K562 (cell line): ENCODE measurements around the gene P3H1. TPM values are rescaled to one million over a fixed set of nuclear protein-coding genes. Genes with fewer than 3 reads are reported as not detected.

Source experiments
- ATAC-seq: fragments of 200-7000 bp; cut with Tn5 transposase; 3 replicates; pipeline ENCODE4 v1.9.1; 2020; ENCODE audit warnings: moderate library complexity
- BruUV-seq: library from RNA; stranded (reverse); fragments of 400-500 nt; replicated peaks from 2 replicates; lab custom pipeline; 2021; lab: Mats Ljungman, UMichigan
- CTCF ChIA-PET: fragments of 300-600 bp; formaldehyde crosslinking; extraction: SDS; loops from one replicate; lab custom pipeline; 2021; ENCODE audit warnings: low intra/inter-chr PET ratio; lab: Yijun Ruan, JAX
- POLR2A ChIA-PET: fragments of 300-600, 350-650 bp; sonication (Branson Sonifier 250); formaldehyde crosslinking; extraction: SDS; loops from one replicate; lab custom pipeline; 2021; ENCODE audit warnings: antibody characterized with exemption, inconsistent platforms; lab: Yijun Ruan, JAX
- DNase-seq, 4 experiments: peaks; one replicate each; pipeline versions ENCODE4 v3.0.0 to v3.0.0-alpha.2; 2011 to 2018; ENCODE audit warnings: low spot score in 3 of 4, mixed read lengths in 3 of 4; ENCODE audit errors: extremely low read depth in 1 of 4
- FAIRE-seq: peaks from 2 replicates; lab custom pipeline; 2011; peaks lifted over from hg19 to GRCh38; lab: Jason Lieb, UNC
- H2AFZ ChIP-seq: 2 replicates; pipeline ENCODE4 v1.6.0; 2011; ENCODE audit warnings: low read depth, low read length, control low read depth, inconsistent platforms
- H3K27ac ChIP-seq: fragments of 200-600 bp; 3 replicates; pipeline ENCODE4 v1.8.0; 2011; ENCODE audit warnings: low read depth, mild to moderate bottlenecking, control low read depth, inconsistent platforms, low read length, moderate library complexity, mixed read lengths; ENCODE audit errors: extremely low read depth
- H3K27me3 ChIP-seq, 2 experiments: fragments of 300-600 bp in 1 of 2; 2 replicates in 1 of 2; 3 replicates in 1 of 2; pipeline versions ENCODE4 v1.6.0 to v1.8.0; 2011; ENCODE audit warnings: inconsistent platforms in 2 of 2, low read length in 2 of 2, mild to moderate bottlenecking in 1 of 2, mixed read lengths in 1 of 2, moderate library complexity in 1 of 2; ENCODE audit not compliant: control insufficient read depth in 2 of 2, insufficient read depth in 2 of 2
- H3K36me3 ChIP-seq: fragments of 300-600 bp; 3 replicates; pipeline ENCODE4 v1.8.0; 2011; ENCODE audit warnings: mild to moderate bottlenecking, low read length, inconsistent platforms; ENCODE audit not compliant: control insufficient read depth, insufficient read depth
- H3K4me1 ChIP-seq, 2 experiments: fragments of 200-600 bp in 1 of 2; replicated peaks in 1 of 2; 2 replicates in 1 of 2; 3 replicates in 1 of 2; pipeline versions ENCODE4 v1.5.1 to v1.8.0; 2011; ENCODE audit warnings: inconsistent platforms in 2 of 2, low read length in 2 of 2, mild to moderate bottlenecking in 1 of 2, mixed read lengths in 1 of 2, moderate library complexity in 1 of 2; ENCODE audit not compliant: control insufficient read depth in 2 of 2, insufficient read depth in 2 of 2
- H3K4me2 ChIP-seq: 2 replicates; pipeline ENCODE4 v1.6.1; 2011; ENCODE audit warnings: low read length, control low read depth, inconsistent platforms, mixed read lengths; ENCODE audit not compliant: insufficient read depth
- H3K4me3 ChIP-seq: fragments of 200-600 bp; sonication (generic), shearing (Covaris generic); 2 replicates; pipeline ENCODE4 v1.5.1; 2016; ENCODE audit warnings: control low read depth, inconsistent platforms
- H3K79me2 ChIP-seq: fragments of 200-600 bp; 3 replicates; pipeline ENCODE4 v1.8.0; 2011; ENCODE audit warnings: low read length, inconsistent platforms; ENCODE audit not compliant: control insufficient read depth, insufficient read depth
- H3K9ac ChIP-seq, 2 experiments: 2 replicates each; pipeline versions ENCODE4 v1.6.0 to v1.6.1; 2011; ENCODE audit warnings: low read depth in 2 of 2, low read length in 2 of 2, control low read depth in 1 of 2, inconsistent platforms in 1 of 2, mild to moderate bottlenecking in 1 of 2, mixed read lengths in 1 of 2; ENCODE audit not compliant: insufficient read depth in 1 of 2
- H3K9me1 ChIP-seq: one replicate; pipeline ENCODE4 v1.6.0; 2011; ENCODE audit warnings: inconsistent platforms, mild to moderate bottlenecking, low read length, moderate library complexity; ENCODE audit not compliant: control insufficient read depth, insufficient read depth
- H3K9me3 ChIP-seq: replicated peaks from 2 replicates; pipeline ENCODE4 v1.5.1; 2011; ENCODE audit warnings: low read depth, low read length, inconsistent platforms; ENCODE audit not compliant: control insufficient read depth, insufficient read depth
- H4K20me1 ChIP-seq: replicated peaks from 2 replicates; pipeline ENCODE4 v1.6.1; 2011; ENCODE audit warnings: low read length, inconsistent platforms, mixed read lengths; ENCODE audit not compliant: control insufficient read depth, insufficient read depth
- GABPB1 ChIP-seq: sonication (generic); formaldehyde crosslinking; IDR thresholded peaks from 2 replicates; pipeline ENCODE4 v1.8.0; 2022; ENCODE audit warnings: mild to moderate bottlenecking, missing genetic modification reagents
- LCOR ChIP-seq: sonication (generic); formaldehyde crosslinking; IDR thresholded peaks from 2 replicates; pipeline ENCODE4 v1.8.0; 2022; ENCODE audit warnings: mild to moderate bottlenecking, missing genetic modification reagents
- MXI1 ChIP-seq: IDR thresholded peaks from 2 replicates; pipeline ENCODE4 v1.6.1; 2011; ENCODE audit warnings: low read depth, mild to moderate bottlenecking, improper control_type of control experiment, low read length
- MYC ChIP-seq, 2 experiments: fragments of 250-450 bp in 1 of 2; sonication (Bioruptor Pico) in 1 of 2; IDR thresholded peaks; 2 replicates each; pipeline versions ENCODE4 v1.5.1 to v1.6.1; 2012 to 2021; ENCODE audit warnings: low read depth in 2 of 2, borderline replicate concordance in 1 of 2, improper control_type of control experiment in 1 of 2, low read length in 1 of 2, mild to moderate bottlenecking in 1 of 2, moderate library complexity in 1 of 2
- NELFE ChIP-seq: IDR thresholded peaks from 2 replicates; pipeline ENCODE4 v1.6.1; 2011; ENCODE audit warnings: mild to moderate bottlenecking; ENCODE audit not compliant: insufficient read depth, insufficient read length
- PCBP1 ChIP-seq: fragments of 200-400 bp; formaldehyde crosslinking; IDR thresholded peaks from 2 replicates; pipeline ENCODE4 v1.6.1; 2018; ENCODE audit warnings: mild to moderate bottlenecking, low read depth, low read length; ENCODE audit not compliant: poor library complexity, severe bottlenecking
- SIN3A ChIP-seq, 2 experiments: fragments of 150-350 bp in 1 of 2; IDR thresholded peaks; 2 replicates each; pipeline ENCODE4 v1.6.1; 2011 to 2016; ENCODE audit warnings: borderline replicate concordance in 2 of 2, low read depth in 2 of 2, low read length in 2 of 2, mild to moderate bottlenecking in 2 of 2, moderate library complexity in 2 of 2; ENCODE audit not compliant: control insufficient read depth in 1 of 2
- TEAD2 ChIP-seq: fragments of 450-650 bp; IDR thresholded peaks from 2 replicates; pipeline ENCODE4 v1.6.1; 2016; ENCODE audit warnings: missing genetic modification characterization, control low read depth, missing compliant biosample characterization
- TOE1 ChIP-seq, 2 experiments: fragments of 450-650 bp in 1 of 2; sonication (generic) in 1 of 2; formaldehyde crosslinking in 1 of 2; IDR thresholded peaks; 2 replicates each; pipeline versions ENCODE4 v1.7.1 to v1.8.0; 2016 to 2022; ENCODE audit warnings: borderline replicate concordance in 2 of 2, mild to moderate bottlenecking in 2 of 2, antibody characterized with exemption in 1 of 2, inconsistent platforms in 1 of 2, low read depth in 1 of 2, missing genetic modification reagents in 1 of 2, moderate library complexity in 1 of 2
- WGBS: fragments of 100-300 bp; shearing (Covaris generic); methylation state at CpG from one replicate; pipeline ENCODE4 v1.1.6; 2016; ENCODE audit warnings: low coverage, mixed read lengths; ENCODE audit not compliant: insufficient coverage; ENCODE audit errors: missing lambda C conversion rate; 5-methylcytosine and 5-hydroxymethylcytosine counted together
- in situ Hi-C: fragments of 300-500 bp; cut with MboI; formaldehyde crosslinking; loops from 4 replicates; pipeline ENCODE4 v1.15.0; 2018; ENCODE audit warnings: inconsistent platforms, mixed read lengths
- intact Hi-C: fragments of 100-400 bp; cut with micrococcal nuclease; formaldehyde crosslinking; loops from 2 replicates; pipeline ENCODE4 v1.14.2; 2022
- polyA plus RNA-seq, 8 experiments: library from polyadenylated mRNA; depleted of rRNA in 4 of 8; stranded (reverse) in 5 of 8; unstranded in 3 of 8; fragments of >200 nt; fragmentation: Nextera tagmentation in 2 of 8; fragmentation: Illumina TruSeq in 1 of 8; extraction: Ambion mirVana in 2 of 8; extraction: Trizol in 1 of 8; gene quantifications; 2 replicates each; pipeline versions ENCODE4 v1.2.1 to v1.2.3, GENCODE V29; 2011 to 2014; ENCODE audit warnings: inconsistent platforms in 1 of 8, missing spikeins in 1 of 8
- total RNA-seq, 7 experiments: library from RNA; depleted of rRNA in 6 of 7; stranded (reverse); fragments of >200 nt in 6 of 7; fragmentation: Illumina TruSeq in 2 of 7; extraction: Trizol in 2 of 7; gene quantifications; 2 replicates each; pipeline versions ENCODE4 v1.2.1 to v1.2.3, GENCODE V29; 2011 to 2021; ENCODE audit warnings: low replicate concordance in 1 of 7
- TF ChIP-seq, protein P1 (sequence below): sonication (generic); formaldehyde crosslinking; IDR thresholded peaks from 2 replicates; pipeline ENCODE4 v1.9.0; 2022; ENCODE audit warnings: mild to moderate bottlenecking, missing genetic modification reagents
- TF ChIP-seq, protein P2 (sequence below): fragments of 450-650 bp; IDR thresholded peaks from 2 replicates; pipeline ENCODE4 v1.7.1; 2018; ENCODE audit warnings: mild to moderate bottlenecking, low read depth; ENCODE audit not compliant: partially characterized antibody
- TF ChIP-seq, protein P3 (sequence below): fragments of 450-650 bp; IDR thresholded peaks from 2 replicates; pipeline ENCODE4 v1.6.1; 2016; ENCODE audit warnings: borderline replicate concordance

Gene P3H1
- total and polyA plus RNA-seq, 9 of the 15 experiments (the other 6 are each of a cell fraction or from before 2014, with no cell fraction given) = 1.7 to 81.7 (median 45.7) TPM

DNA sequence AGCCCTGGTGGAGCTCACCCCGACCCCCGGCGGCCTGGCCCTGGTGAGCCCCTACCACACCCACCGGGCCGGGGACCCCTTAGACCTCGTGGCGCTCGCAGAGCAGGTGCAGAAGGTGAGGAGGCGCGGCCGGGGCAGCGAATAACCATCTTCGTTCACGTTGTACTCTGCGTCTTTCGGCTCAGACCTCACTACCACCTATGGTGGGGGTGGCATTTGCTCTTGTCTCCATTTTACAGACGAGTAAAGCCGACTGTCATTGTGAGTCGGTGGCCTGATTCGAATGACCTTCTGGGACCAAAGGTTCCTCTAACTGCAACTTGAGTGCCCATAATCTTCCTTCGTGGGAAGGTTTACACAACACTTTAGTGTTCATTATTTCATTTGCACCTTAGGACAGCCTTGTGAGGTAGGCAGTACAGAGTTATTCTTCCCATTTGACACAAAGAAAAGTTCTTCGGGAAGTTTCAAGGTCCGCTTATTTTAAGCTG, 727 bp upstream of the P3H1 start:
- H3K27ac ChIP-seq = peak overlapping the region; percentile 81
- no peak for TF ChIP-seq TEAD2 (tag)
- peak; percentile 9 for TF ChIP-seq PCBP1
- 0 out of 2 replicates have a peak, but pooled peaks have one; percentile 22 for TF ChIP-seq MXI1
- peak; percentile 22; the same call in 1 of the 2 replicates for TF ChIP-seq GABPB1
- no peak for TF ChIP-seq NELFE
- TF ChIP-seq, protein P1, sequence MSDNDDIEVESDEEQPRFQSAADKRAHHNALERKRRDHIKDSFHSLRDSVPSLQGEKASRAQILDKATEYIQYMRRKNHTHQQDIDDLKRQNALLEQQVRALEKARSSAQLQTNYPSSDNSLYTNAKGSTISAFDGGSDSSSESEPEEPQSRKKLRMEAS (CRISPR knock-in tag) = peak; percentile 78
- TF ChIP-seq, protein P2, sequence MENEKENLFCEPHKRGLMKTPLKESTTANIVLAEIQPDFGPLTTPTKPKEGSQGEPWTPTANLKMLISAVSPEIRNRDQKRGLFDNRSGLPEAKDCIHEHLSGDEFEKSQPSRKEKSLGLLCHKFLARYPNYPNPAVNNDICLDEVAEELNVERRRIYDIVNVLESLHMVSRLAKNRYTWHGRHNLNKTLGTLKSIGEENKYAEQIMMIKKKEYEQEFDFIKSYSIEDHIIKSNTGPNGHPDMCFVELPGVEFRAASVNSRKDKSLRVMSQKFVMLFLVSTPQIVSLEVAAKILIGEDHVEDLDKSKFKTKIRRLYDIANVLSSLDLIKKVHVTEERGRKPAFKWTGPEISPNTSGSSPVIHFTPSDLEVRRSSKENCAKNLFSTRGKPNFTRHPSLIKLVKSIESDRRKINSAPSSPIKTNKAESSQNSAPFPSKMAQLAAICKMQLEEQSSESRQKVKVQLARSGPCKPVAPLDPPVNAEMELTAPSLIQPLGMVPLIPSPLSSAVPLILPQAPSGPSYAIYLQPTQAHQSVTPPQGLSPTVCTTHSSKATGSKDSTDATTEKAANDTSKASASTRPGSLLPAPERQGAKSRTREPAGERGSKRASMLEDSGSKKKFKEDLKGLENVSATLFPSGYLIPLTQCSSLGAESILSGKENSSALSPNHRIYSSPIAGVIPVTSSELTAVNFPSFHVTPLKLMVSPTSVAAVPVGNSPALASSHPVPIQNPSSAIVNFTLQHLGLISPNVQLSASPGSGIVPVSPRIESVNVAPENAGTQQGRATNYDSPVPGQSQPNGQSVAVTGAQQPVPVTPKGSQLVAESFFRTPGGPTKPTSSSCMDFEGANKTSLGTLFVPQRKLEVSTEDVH = no peak
- TF ChIP-seq TOE1 (IDR thresholded peaks at IDR 0.05; ENCODE audit: borderline replicate concordance) = 0 out of 2 replicates have a peak, but pooled peaks have one; percentile 39
- no peak for TF ChIP-seq TOE1 (CRISPR knock-in tag; IDR thresholded peaks at IDR 0.05; ENCODE audit: borderline replicate concordance, low read depth)
- TF ChIP-seq LCOR = 0 out of 2 replicates have a peak, but pooled peaks have one; percentile 12
- TF ChIP-seq, protein P3, sequence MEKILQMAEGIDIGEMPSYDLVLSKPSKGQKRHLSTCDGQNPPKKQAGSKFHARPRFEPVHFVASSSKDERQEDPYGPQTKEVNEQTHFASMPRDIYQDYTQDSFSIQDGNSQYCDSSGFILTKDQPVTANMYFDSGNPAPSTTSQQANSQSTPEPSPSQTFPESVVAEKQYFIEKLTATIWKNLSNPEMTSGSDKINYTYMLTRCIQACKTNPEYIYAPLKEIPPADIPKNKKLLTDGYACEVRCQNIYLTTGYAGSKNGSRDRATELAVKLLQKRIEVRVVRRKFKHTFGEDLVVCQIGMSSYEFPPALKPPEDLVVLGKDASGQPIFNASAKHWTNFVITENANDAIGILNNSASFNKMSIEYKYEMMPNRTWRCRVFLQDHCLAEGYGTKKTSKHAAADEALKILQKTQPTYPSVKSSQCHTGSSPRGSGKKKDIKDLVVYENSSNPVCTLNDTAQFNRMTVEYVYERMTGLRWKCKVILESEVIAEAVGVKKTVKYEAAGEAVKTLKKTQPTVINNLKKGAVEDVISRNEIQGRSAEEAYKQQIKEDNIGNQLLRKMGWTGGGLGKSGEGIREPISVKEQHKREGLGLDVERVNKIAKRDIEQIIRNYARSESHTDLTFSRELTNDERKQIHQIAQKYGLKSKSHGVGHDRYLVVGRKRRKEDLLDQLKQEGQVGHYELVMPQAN = peak; percentile 86
- TF ChIP-seq SIN3A (IDR thresholded peaks at IDR 0.05; ENCODE audit: borderline replicate concordance in 2 of 2, control insufficient read depth in 1 of 2, low read depth in 2 of 2, low read length in 2 of 2) = peak in 1 of 2 experiments; percentile 13; a peak in 1 of 4 replicates
- TF ChIP-seq MYC (IDR thresholded peaks at IDR 0.05; ENCODE audit: low read depth, low read length) = peak; percentile 45; the same call in 1 of the 2 replicates
- TF ChIP-seq MYC (CRISPR knock-in tag; IDR thresholded peaks at IDR 0.05; ENCODE audit: borderline replicate concordance, low read depth) = no peak

More for the DNA sequence above, 727 bp upstream of the P3H1 start:
- Histone ChIP-seq H3K4me3 (peak overlapping the region; percentile 76), H3K9ac (peak overlapping the region; percentile 87 to 98), H4K20me1 (peaks cover 15% of the 10 kb centered on the region), H3K79me2 (peaks cover 75% of the 10 kb centered on the region), H3K27me3 (no peaks in the 10 kb centered on the region), H3K9me1 (no peaks in the 10 kb centered on the region), H2AFZ (peak overlapping the region; percentile 85), H3K9me3 (no peaks in the 10 kb centered on the region), H3K36me3 (peaks cover 20% of the 10 kb centered on the region), H3K4me2 (peak overlapping the region; percentile 100), H3K4me1 (peaks cover 12 to 24% of the 10 kb centered on the region in 2 experiments; a peak in 3 of 5 replicates)
- intact Hi-C loops (loop anchor here (2.0 to 5.0 kb wide), 4 partner anchors 60 to 189 kb away; partner anchors contain the start of genes YBX1 and ZNF691), in situ Hi-C loops (no loop called here)
- ChIA-PET POLR2A (interaction anchor here (0.6 to 3.5 kb wide), 18 partner anchors 10 to 303 kb away, joined by 3 to 20 read pairs (median 4); partner anchors contain the start of gene ZNF691), CTCF (no interaction called here)
- DNase-seq (peak in 1 of 4 experiments; percentile 65), FAIRE-seq (peak; percentile 32), ATAC-seq (peak; percentile 55)
- no TSS peak for BruUV-seq
- WGBS = under 1% methylated on average over 21 of the region's 23 CpGs
